GM13977 (cell line): ENCODE measurements around the gene CTIF.
A peak's percentile ranks its signal among the peaks of the same experiment; 100 is the strongest.

Experiments used
- DNase-seq: peaks from one replicate; pipeline ENCODE4 v3.0.0; 2012; ENCODE audit warnings: low spot score
- CTCF ChIP-seq: IDR thresholded peaks from 2 replicates; pipeline ENCODE4 v1.5.1; 2012; ENCODE audit warnings: mild to moderate bottlenecking, control low read depth; ENCODE audit not compliant: insufficient read depth; ENCODE audit errors: extremely low read depth, missing control alignments
- in situ Hi-C: fragments of 300-500 bp; cut with MboI; formaldehyde crosslinking; loops from one replicate; pipeline ENCODE4 v1.12.0; 2022; ENCODE audit warnings: low sequenced_read_pairs, low pct_unique_long_range_greater_than_20kb, mixed read lengths, inconsistent platforms; ENCODE audit not compliant: unreplicated experiment

CTIF gene

GRCh38 chr18:48775372-48776155 lies 236.7 kb downstream of the CTIF start:
- no peak for DNase-seq
- TF ChIP-seq CTCF = no peak
- in situ Hi-C loops = no loop called here

- in situ Hi-C loops = no loop called here
- TF ChIP-seq CTCF = no peak
- DNase-seq = no peak
Observed at GRCh38 chr18:48776156-48776555, 237.3 kb downstream of the CTIF start.

GRCh38 chr18:48776641-48777025 lies 237.8 kb downstream of the CTIF start:
- no peak for TF ChIP-seq CTCF
- in situ Hi-C loops = no loop called here

GRCh38 chr18:48777026-48777743 lies 238.4 kb downstream of the CTIF start:
- TF ChIP-seq CTCF = peak; percentile 99
- in situ Hi-C loops = no loop called here
- DNase-seq = peak; percentile 90

More at GRCh38 chr18:48776641-48777025, 237.8 kb downstream of the CTIF start:
- no peak for DNase-seq

- in situ Hi-C loops = no loop called here
- no peak for DNase-seq
- no peak for TF ChIP-seq CTCF
Observed at GRCh38 chr18:48777744-48778116, 238.9 kb downstream of the CTIF start.

GRCh38 chr18:48778344-48779011 lies 239.6 kb downstream of the CTIF start:
- DNase-seq = no peak
- no peak for TF ChIP-seq CTCF
- in situ Hi-C loops = no loop called here
